ENCODE results near the gene PTOV1.

GRCh38 chr19:49880162-49880869 is 29.4 kb downstream of the PTOV1 start:
- TF ChIP-seq CTCF (IDR thresholded peaks at IDR 0.05) (no peak), POLR2A (IDR thresholded peaks at IDR 0.05) (no peak), POLR2AphosphoS5 (IDR thresholded peaks at IDR 0.05) (no peak), EP300 (IDR thresholded peaks at IDR 0.05; ENCODE audit: low read depth) (no peak)

All from transverse colon (tissue), 4 donors.